GM23338 (cell line): Measurements from ENCODE around the gene NLGN1. TPM values are rescaled to one million over a fixed set of nuclear protein-coding genes. Genes with fewer than 3 reads are reported as not detected.

ENCODE experiments used
- ATAC-seq: fragments of 200-7000 bp; cut with Tn5 transposase; 3 replicates; pipeline ENCODE4 v1.9.1; 2020
- DNase-seq: peaks from one replicate; pipeline ENCODE4 v3.0.0-alpha.2; 2015; ENCODE audit warnings: low spot score
- H2AFZ ChIP-seq: fragments of 200-600 bp; sonication (generic); 2 replicates; pipeline ENCODE4 v1.8.0; 2016; ENCODE audit warnings: antibody characterized with exemption, mild to moderate bottlenecking, moderate library complexity
- H3F3A ChIP-seq: fragments of 200-600 bp; sonication (generic); replicated peaks from 2 replicates; pipeline ENCODE4 v1.8.0; 2017; ENCODE audit warnings: antibody characterized with exemption, mixed run types, low read depth
- H3K27ac ChIP-seq: fragments of 200-600 bp; sonication (generic); 2 replicates; pipeline ENCODE4 v1.6.1; 2016; ENCODE audit warnings: low read depth
- H3K27me3 ChIP-seq: fragments of 200-600 bp; sonication (generic); 2 replicates; pipeline ENCODE4 v1.8.0; 2016; ENCODE audit warnings: mild to moderate bottlenecking, mixed run types, moderate library complexity; ENCODE audit not compliant: insufficient read depth
- H3K36me3 ChIP-seq: fragments of 200-600 bp; sonication (generic); 2 replicates; pipeline ENCODE4 v1.8.0; 2016; ENCODE audit warnings: mild to moderate bottlenecking; ENCODE audit not compliant: insufficient read depth
- H3K4me1 ChIP-seq: fragments of 200-600 bp; sonication (generic); 2 replicates; pipeline ENCODE4 v1.8.0; 2016; ENCODE audit warnings: mild to moderate bottlenecking, moderate library complexity; ENCODE audit not compliant: insufficient read depth
- H3K4me2 ChIP-seq: fragments of 200-600 bp; sonication (generic); 2 replicates; pipeline ENCODE4 v1.7.1; 2017; ENCODE audit warnings: mixed run types
- H3K4me3 ChIP-seq: fragments of 200-600 bp; sonication (generic); 2 replicates; pipeline ENCODE4 v1.6.1; 2016; ENCODE audit warnings: mixed run types
- H3K79me2 ChIP-seq: fragments of 200-600 bp; sonication (generic); replicated peaks from 2 replicates; pipeline ENCODE4 v1.8.0; 2017; ENCODE audit warnings: mild to moderate bottlenecking; ENCODE audit not compliant: insufficient read depth
- H3K9me2 ChIP-seq: fragments of 200-600 bp; sonication (generic); 2 replicates; pipeline ENCODE4 v1.8.0; 2017; ENCODE audit not compliant: insufficient read depth
- H4K20me1 ChIP-seq: fragments of 200-600 bp; sonication (generic); replicated peaks from 2 replicates; pipeline ENCODE4 v1.8.0; 2017; ENCODE audit warnings: mild to moderate bottlenecking; ENCODE audit not compliant: insufficient read depth
- H3K27ac Mint-ChIP-seq: 2 replicates; pipeline ENCODE4 v1.8.0; 2020; ENCODE audit warnings: inconsistent platforms, mild to moderate bottlenecking, moderate library complexity, mixed read lengths
- H3K27me3 Mint-ChIP-seq: 3 replicates; pipeline ENCODE4 v1.8.0; 2022; ENCODE audit warnings: low read depth, mild to moderate bottlenecking, moderate library complexity, mixed read lengths, inconsistent platforms; ENCODE audit not compliant: insufficient read depth, poor library complexity
- H3K36me3 Mint-ChIP-seq: 3 replicates; pipeline ENCODE4 v1.8.0; 2021; ENCODE audit warnings: low read depth, mild to moderate bottlenecking, inconsistent platforms, moderate library complexity, mixed read lengths
- H3K4me1 Mint-ChIP-seq: 3 replicates; pipeline ENCODE4 v1.8.0; 2020; ENCODE audit warnings: mild to moderate bottlenecking, inconsistent platforms, mixed read lengths
- H3K4me3 Mint-ChIP-seq: 3 replicates; pipeline ENCODE4 v1.8.0; 2021; ENCODE audit warnings: moderate library complexity, mild to moderate bottlenecking, inconsistent platforms, mixed read lengths
- H3K9me3 Mint-ChIP-seq: 3 replicates; pipeline ENCODE4 v1.8.0; 2020; ENCODE audit warnings: moderate library complexity, mild to moderate bottlenecking, inconsistent platforms, mixed read lengths
- CREB1 ChIP-seq: fragments of 250-450 bp; sonication (Bioruptor Pico); IDR thresholded peaks from 2 replicates; pipeline ENCODE4 v1.5.0; 2020; ENCODE audit warnings: low read depth, mild to moderate bottlenecking, moderate library complexity
- ETS1 ChIP-seq: IDR thresholded peaks from 2 replicates; pipeline ENCODE4 v1.6.1; 2016; ENCODE audit warnings: antibody characterized with exemption
- EZH2 ChIP-seq: fragments of 200-600 bp; sonication (generic); IDR thresholded peaks from one replicate; pipeline ENCODE4 v1.8.0; 2017; ENCODE audit warnings: antibody characterized with exemption, mild to moderate bottlenecking, low read depth; ENCODE audit not compliant: unreplicated experiment
- EZH2phosphoT487 ChIP-seq: fragments of 200-600 bp; sonication (generic); IDR thresholded peaks from one replicate; pipeline ENCODE4 v1.8.1; 2018; ENCODE audit warnings: antibody characterized with exemption; ENCODE audit not compliant: unreplicated experiment
- NANOG ChIP-seq: IDR thresholded peaks from 2 replicates; pipeline ENCODE4 v1.6.1; 2016; ENCODE audit warnings: antibody characterized with exemption, borderline replicate concordance
- REST ChIP-seq: IDR thresholded peaks from one replicate; pipeline ENCODE4 v1.6.1; 2018; ENCODE audit warnings: antibody characterized with exemption; ENCODE audit not compliant: unreplicated experiment
- ZNF331 ChIP-seq: fragments of 250-450 bp; sonication (Bioruptor Pico); IDR thresholded peaks from 2 replicates; pipeline ENCODE4 v1.5.0; 2020; ENCODE audit warnings: low read depth, mild to moderate bottlenecking, moderate library complexity
- polyA plus RNA-seq: library from polyadenylated mRNA; unstranded; fragments of >200 nt; fragmentation: Nextera tagmentation; extraction: Ambion mirVana; gene quantifications from 2 replicates; pipeline ENCODE4 v1.2.1, GENCODE V29; 2016
- total RNA-seq: library from RNA; depleted of rRNA; stranded (reverse); fragments of >200 nt; shearing (Covaris generic); gene quantifications from 2 replicates; pipeline ENCODE4 v1.2.3, GENCODE V29; 2014
- TF ChIP-seq, protein P1 (sequence below), 2 experiments: fragments of 200-600 bp in 1 of 2; sonication (generic) in 1 of 2; conservative IDR thresholded peaks; 2 replicates each; pipeline versions ENCODE4 v1.5.1 to v1.6.1; 2016 to 2017; ENCODE audit warnings: antibody characterized with exemption in 2 of 2, low read depth in 2 of 2, mild to moderate bottlenecking in 2 of 2, moderate library complexity in 1 of 2

NLGN1 gene
- total and polyA plus RNA-seq, 2 experiments from 2014 or later = 6.5 to 18.6 TPM

DNA sequence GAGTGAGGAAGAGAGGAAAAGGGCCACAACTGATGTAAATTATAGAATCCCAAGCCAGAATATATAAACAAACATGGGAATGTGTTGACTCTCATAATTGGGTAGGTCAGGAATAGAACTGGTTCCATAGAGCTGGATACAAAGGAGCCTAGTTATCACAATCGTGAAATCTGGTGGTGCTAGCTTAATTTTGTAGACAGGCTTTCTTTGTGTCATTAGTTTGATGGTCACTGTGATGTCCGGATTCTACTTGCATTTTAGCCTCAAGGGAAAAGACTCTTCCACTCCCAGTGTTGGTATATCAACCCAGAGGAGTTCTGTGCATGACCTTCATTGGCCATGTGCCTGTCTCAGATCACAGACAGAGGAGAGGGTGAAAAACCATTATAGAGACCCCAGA is 81.8 kb downstream of the NLGN1 start (continued):
- TF ChIP-seq, protein P1, sequence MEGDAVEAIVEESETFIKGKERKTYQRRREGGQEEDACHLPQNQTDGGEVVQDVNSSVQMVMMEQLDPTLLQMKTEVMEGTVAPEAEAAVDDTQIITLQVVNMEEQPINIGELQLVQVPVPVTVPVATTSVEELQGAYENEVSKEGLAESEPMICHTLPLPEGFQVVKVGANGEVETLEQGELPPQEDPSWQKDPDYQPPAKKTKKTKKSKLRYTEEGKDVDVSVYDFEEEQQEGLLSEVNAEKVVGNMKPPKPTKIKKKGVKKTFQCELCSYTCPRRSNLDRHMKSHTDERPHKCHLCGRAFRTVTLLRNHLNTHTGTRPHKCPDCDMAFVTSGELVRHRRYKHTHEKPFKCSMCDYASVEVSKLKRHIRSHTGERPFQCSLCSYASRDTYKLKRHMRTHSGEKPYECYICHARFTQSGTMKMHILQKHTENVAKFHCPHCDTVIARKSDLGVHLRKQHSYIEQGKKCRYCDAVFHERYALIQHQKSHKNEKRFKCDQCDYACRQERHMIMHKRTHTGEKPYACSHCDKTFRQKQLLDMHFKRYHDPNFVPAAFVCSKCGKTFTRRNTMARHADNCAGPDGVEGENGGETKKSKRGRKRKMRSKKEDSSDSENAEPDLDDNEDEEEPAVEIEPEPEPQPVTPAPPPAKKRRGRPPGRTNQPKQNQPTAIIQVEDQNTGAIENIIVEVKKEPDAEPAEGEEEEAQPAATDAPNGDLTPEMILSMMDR (conservative IDR thresholded peaks at IDR 0.05; ENCODE audit: low read depth in 2 of 2) = no peak
- TF ChIP-seq ZNF331 (CRISPR knock-in tag) = no peak

DNA sequence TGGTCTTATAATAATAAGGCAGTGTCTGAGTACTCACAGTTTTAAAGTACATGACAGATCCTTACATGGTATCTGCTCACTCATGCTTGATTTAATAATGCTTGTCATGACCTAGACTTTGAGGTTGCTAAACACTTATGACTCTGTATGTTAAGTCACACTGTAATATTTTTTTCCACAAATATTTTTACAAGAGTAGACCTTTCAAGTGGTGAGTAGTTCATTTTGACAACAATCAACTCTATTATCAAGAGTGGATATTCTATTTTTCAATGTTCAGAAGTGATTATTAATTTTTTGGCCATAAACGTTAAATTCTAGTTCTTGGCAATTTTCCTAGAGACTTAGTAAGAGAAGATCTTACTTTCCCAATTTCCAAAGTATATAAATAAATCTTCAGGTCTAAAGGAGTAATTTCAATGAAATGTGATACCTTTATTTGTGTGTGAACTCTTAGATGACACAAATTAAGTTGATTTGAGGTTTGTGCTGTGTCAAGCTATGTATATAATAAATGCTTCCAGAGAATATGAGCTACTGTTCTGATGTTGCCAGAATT is 104.5 kb downstream of the NLGN1 start:
- no peak overlapping the region for H3K4me2 ChIP-seq
- H3K27ac ChIP-seq = no peak overlapping the region
- H3K36me3 ChIP-seq = no peaks in the 10 kb centered on the region
- no peak for ATAC-seq
- Mint-ChIP-seq H3K27me3 (no peaks in the 10 kb centered on the region), H3K27ac (no peak overlapping the region), H3K9me3 (peaks cover 5% of the 10 kb centered on the region; the same call in 1 of the 3 replicates), H3K4me3 (no peak overlapping the region), H3K36me3 (no peaks in the 10 kb centered on the region), H3K4me1 (no peaks in the 10 kb centered on the region)
- H2AFZ ChIP-seq = no peak overlapping the region
- no peaks in the 10 kb centered on the region for H3K27me3 ChIP-seq
- H4K20me1 ChIP-seq = no peaks in the 10 kb centered on the region
- no peak for DNase-seq
- H3K4me3 ChIP-seq = no peak overlapping the region
- no peaks in the 10 kb centered on the region for H3K79me2 ChIP-seq
- TF ChIP-seq EZH2 = no peak
- TF ChIP-seq, protein P1 (conservative IDR thresholded peaks at IDR 0.05; ENCODE audit: low read depth in 2 of 2) = no peak
- no peak for TF ChIP-seq CREB1 (CRISPR knock-in tag)
- no peak for TF ChIP-seq REST
- no peak for TF ChIP-seq EZH2phosphoT487
- TF ChIP-seq ETS1 = no peak
- TF ChIP-seq NANOG = no peak
- no peaks in the 10 kb centered on the region for H3K4me1 ChIP-seq
- no peaks in the 10 kb centered on the region for H3F3A ChIP-seq
- H3K9me2 ChIP-seq = no peaks in the 10 kb centered on the region
